Ramos (cell line): ENCODE measurements around the gene GPRC5D.

Experiments used
- in situ Hi-C: fragments of 300-500 bp; cut with MboI; formaldehyde crosslinking; loops from one replicate; pipeline ENCODE4 v1.14.3; 2022; ENCODE audit warnings: low sequenced_read_pairs; ENCODE audit not compliant: unreplicated experiment

GPRC5D gene

DNA sequence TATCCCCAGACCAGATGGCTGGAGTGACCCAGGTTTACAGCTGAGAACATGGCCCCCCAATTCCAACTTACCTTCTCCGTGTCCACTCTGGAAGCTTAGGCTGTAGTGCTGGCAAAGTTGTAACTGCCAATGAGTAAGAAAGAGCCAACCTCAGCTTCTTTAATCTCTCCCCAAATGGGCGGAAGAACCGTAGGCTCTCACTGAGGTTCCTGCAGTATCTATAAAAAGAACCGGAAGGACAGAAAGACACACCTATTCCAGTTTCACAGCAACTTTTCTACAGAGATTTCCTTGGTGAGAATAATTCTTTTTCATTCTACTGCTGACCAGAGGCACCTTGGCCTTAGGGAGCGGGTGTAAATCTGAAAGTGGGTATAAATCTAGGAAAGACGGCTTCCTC lies at the start of gene GPRC5D:
TSS of gene GPRC5D (minus strand) at position 135 of the 400 bp plus-strand sequence. CDS start 1,786 bp downstream, outside the sequence.
- in situ Hi-C loops, result no loop called here

- in situ Hi-C loops, result no loop called here
Measured at GRCh38 chr12:13001775-13002040, 49.7 kb upstream of the GPRC5D start.

- in situ Hi-C loops, result no loop called here
Measured at GRCh38 chr12:13000925-13001774, 49.2 kb upstream of the GPRC5D start.

DNA sequence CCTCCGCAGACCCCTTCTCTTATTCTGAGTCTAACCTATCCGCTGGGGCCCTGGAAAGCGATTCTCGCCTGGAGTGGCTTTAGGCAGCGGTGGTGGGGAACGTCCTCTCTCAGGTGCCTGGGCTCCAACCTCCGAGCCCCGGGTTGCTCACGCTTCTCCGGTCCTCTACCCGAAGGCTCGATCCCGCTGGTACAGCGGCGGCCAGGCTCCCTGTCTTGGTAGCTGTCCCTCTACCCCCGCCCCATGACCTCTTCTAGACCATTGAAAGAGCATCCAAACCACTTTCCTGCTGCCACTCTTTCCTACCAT lies 48.6 kb upstream of the GPRC5D start:
- in situ Hi-C loops, result no loop called here

DNA sequence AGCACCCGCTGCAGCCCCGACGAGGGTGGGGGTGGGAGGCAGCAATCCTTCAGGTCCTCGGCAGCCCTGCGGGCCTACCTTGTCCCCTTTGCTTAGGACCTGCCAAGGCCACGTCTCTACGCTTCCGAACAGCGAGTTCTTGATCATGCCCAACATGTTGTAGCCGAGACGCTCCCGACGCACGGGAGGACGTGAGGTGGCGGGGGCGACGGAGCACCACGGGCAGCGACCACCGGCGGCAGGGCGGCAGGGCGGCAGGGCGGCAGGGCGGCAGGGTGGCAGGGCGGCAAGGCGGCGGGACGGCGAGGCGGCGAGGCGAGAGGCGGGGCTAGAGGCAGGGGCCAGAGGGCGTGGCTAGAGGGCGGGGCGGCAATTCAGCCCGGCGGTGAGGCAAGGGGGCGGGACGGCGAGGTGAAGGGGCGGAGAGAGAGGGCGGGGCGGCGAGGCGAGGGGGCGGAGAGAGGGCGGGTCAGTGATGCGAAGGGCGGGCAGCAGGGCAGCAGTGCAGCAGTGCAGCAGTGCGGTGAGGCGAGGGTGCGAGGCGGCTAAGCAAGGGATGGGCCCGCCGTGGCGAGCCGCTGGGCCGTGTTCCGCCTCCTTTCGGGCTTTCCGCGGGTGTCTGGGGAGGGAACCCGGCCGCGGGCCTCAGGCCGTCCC lies 48.1 kb upstream of the GPRC5D start, which contains the start of gene HEBP1:
TSS of gene HEBP1 (minus strand) at position 307 of the 657 bp plus-strand sequence. CDS start at position 156, 151 bp downstream.
- in situ Hi-C loops, result no loop called here

GRCh38 chr12:12999271-12999958 lies 47.4 kb upstream of the GPRC5D start:
- in situ Hi-C loops, result no loop called here

GRCh38 chr12:12998248-12998647 lies 46.3 kb upstream of the GPRC5D start:
- in situ Hi-C loops, result no loop called here

DNA sequence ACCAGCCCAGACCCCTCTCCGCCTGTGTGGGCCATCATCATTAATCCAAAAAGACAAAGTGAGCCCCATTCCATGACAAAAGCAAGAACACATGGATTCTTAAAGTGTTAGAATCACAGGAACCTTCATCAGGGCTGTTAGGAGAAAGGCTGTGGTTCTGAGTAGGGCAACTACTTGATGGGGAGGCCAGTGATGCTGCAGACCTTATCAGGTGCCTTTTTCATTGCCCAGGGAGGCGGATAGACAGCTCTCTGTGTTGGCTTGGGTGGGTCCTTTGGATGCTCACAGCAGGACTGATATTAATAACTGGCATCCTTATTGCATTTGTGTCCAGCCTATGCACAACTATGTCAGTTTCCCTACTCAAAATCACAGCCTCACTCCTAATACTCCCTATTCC lies 45.8 kb upstream of the GPRC5D start:
- in situ Hi-C loops, result no loop called here

DNA sequence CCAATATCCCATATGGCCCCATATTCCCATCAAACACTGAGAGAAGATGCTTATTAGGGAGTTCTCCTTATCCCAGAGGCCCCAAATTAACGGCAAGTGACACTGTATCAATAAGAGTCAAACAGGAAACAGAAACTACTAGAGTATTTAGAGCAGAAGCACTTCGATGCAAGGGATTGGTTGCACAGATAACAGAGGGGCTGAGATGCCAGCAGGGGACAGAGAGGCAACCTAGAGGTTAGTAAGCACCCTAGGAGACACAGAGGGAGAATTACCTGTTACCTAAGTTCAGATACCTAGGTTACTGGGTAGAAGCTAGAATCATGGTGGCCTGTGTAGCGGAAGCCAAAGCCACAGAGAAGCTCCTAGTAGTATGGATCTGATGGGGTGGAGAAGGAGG lies 45.2 kb upstream of the GPRC5D start:
- in situ Hi-C loops, result no loop called here

DNA sequence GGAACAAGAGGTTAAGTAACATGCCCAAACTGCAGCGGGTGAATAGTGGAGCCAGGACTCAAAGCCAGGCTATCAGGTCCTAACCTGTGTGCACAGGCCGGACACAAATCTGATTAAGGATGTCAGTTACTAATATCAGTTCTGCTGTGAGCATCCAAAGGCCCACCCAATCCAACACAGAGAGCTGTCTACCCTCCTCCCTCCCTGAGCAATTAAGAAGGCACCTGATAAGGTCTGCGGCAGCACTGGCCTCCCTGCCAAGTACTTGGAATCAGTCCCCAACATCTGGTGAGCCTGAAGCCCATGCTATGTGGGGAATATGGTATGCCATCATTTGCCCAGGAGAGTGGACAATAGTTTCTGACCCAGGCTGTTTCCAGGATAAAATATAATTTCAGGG lies 44.2 kb upstream of the GPRC5D start:
- in situ Hi-C loops, result no loop called here

DNA sequence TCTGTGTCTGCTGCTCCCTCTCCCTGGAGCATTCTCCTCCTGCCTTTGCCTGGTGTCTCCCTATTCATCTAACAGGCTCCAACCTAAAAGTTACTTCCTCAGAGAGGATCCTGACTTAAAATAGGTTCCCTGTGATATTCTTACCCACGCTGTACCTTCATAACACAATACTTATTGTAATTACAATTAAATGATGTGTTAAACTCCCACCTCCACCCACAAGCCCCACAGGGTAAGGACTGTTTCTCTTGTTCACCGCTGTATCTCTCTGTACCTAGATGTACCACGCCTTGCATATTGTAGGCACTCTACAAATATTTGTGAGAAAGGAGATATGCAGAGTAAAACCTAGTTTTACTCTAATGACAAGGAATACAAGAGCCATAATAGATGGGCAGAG lies 43.1 kb upstream of the GPRC5D start:
- in situ Hi-C loops, result no loop called here

DNA sequence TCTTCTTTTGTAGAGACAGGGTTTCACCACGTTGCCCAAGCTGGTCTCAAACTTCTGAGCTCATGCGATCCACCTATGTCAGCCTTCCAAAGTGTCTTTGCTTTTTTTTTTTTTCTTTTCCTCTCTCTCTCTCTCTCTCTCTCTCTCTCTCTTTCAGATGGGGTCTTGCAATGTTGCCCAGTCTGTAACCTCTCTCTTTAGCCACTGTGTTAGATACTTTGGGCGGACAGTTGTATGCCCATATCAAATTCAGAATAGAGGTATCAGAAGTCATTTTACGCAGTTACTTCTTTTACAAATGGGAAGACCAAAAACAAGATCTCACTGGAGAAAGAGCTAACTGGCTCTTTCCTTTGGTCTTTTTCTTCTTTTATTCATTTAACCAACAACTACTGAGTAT lies 41.4 kb upstream of the GPRC5D start:
- in situ Hi-C loops, result no loop called here

- in situ Hi-C loops, result no loop called here
Measured at GRCh38 chr12:12992418-12993130, 40.6 kb upstream of the GPRC5D start.

GRCh38 chr12:12990700-12991468 lies 38.9 kb upstream of the GPRC5D start:
- in situ Hi-C loops, result no loop called here

DNA sequence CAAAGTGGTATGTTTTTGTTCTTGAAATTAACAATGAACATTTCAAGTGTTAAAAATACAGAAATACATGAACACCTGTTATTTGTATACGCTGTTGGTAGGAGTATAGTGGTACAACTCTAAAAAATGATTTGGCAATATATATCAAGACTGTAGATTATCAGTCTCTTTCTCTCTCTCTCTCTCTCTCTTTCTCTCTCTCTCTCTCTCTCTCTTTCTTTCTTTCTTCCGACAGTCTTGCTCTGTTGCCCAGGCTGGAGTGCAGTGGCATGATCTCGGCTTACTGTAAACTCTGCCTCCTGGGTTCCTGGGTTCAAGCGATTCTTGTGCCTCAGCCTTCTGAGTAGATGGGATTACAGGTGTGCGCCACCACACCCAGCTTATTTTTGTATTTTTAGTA lies 35.5 kb upstream of the GPRC5D start:
- in situ Hi-C loops, result no loop called here

DNA sequence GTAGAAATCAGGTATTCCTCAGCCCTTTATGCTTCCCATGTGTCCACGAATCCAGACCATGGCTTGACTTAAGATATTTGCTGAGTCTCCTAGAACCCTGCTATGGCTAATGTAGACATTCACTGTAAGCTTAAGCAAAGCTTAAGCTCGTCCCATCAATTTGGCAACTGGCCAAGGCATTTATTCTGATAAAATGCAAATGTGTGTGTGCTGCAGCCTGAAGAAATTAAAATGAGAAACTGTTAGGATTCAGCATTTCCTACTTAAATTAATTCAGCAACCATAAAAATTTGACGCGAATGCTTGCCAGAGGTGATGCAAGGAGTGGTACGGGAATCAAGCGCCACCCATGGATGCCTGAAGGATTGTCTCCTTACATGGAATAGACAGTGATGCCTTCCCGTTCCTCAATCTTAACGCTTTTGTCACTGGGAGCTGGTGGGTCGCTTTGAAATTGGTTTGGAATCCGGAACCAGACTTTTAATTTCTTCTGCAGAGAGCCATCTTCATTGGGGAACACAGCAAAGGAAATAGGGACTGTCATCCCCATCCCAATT lies 34.9 kb upstream of the GPRC5D start:
- in situ Hi-C loops, result no loop called here

DNA sequence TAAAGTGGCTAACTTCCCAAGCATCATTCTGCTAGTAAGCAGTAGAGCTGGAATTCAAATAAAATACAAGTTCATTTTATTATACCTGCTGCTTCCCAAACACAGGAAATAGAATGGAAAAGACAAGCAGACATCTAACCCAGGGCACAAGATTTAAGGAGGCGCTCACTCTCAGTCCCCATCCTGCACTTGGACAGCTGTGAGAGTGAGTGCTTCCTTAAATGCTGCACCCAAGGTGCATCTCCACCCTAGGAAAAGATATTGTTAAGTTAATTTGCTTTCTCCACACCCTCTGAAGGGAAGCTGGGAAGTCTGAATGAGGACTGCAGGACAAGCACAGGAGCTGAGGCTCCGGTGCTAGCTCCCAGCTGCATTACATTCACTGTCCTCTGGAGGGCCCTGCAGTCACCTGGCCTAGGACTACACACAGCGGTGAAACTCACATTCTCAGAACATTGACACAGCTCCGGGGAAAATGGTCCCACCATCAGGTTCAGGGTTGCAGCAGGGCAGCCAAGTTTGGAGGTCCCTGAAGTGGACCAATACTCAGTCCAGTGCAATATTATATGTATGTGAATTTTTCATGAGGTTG lies 33.9 kb upstream of the GPRC5D start:
- in situ Hi-C loops, result no loop called here

GRCh38 chr12:12984149-12984548 lies 32.2 kb upstream of the GPRC5D start:
- in situ Hi-C loops, result no loop called here

DNA sequence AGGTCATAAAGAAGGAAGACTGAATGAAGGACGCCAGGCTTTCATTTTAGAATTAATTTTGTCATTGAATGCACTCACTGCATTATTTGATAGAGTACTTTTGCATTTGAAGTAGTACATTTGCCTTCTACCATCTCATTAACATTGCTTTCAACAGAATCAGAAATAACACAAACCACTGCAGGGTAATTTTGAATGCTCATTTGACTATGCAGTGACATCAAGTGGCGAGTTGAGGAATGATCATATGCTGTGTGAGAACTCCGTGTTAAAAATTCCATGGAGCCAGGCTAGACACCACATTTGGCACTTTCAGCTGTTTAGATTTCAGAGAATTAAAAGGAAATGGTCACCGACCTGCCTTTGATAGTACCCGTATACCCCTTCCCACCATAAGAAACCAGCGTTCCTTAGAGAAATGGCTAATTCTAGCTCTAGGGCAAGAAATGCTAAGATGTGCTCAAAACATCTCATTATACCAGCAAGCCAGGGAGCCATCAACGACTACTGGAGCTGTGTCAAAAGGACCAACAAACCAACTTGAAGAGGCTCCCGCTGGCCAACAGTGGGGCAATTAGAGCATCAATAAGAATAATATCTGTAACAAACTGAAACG lies 31.6 kb upstream of the GPRC5D start:
- in situ Hi-C loops, result no loop called here
